ENCODE results near the gene GLIPR2.

DNA sequence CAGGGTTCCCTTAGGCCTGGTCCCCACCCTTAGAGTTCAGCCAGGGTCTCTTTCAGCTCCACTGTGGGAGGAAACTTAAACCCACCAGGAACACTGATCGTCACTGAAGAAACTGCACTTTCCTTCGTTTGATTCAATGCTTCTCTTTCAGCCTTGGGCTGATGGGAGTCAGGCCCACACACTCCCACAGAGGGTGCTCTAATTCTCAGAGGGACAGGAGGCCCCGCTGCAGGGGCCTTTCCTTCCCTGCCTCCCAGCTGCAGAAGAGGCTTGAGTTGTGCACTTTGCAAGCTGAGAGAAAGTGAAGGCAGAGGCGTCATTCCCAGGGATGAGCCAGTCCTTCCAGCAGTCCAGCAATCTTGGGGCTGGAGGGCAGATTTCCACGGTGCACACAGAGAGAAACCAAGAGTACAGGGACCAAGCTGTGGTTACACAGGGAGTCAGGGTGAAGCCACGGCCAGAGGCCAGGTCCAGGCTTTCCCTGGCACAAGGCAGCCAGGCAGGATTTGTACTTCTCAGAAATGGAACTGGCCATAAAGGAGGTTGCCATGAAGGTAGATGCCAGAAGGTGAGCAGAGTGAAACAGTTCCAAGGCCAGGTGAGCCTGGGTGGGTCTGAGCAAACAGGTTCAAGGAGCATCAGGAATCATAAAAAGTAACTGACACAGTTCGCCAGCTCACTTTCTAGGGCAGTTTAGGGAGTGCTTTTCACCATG lies 10.4 kb upstream of the GLIPR2 start:
- no peak for TF ChIP-seq POLR2A (IDR thresholded peaks at IDR 0.05)
- TF ChIP-seq, protein P1, sequence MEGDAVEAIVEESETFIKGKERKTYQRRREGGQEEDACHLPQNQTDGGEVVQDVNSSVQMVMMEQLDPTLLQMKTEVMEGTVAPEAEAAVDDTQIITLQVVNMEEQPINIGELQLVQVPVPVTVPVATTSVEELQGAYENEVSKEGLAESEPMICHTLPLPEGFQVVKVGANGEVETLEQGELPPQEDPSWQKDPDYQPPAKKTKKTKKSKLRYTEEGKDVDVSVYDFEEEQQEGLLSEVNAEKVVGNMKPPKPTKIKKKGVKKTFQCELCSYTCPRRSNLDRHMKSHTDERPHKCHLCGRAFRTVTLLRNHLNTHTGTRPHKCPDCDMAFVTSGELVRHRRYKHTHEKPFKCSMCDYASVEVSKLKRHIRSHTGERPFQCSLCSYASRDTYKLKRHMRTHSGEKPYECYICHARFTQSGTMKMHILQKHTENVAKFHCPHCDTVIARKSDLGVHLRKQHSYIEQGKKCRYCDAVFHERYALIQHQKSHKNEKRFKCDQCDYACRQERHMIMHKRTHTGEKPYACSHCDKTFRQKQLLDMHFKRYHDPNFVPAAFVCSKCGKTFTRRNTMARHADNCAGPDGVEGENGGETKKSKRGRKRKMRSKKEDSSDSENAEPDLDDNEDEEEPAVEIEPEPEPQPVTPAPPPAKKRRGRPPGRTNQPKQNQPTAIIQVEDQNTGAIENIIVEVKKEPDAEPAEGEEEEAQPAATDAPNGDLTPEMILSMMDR (IDR thresholded peaks at IDR 0.05), result no peak

Data from heart left ventricle (tissue), 13 donors.